Measurements from ENCODE around the gene OR14C36.
A peak's percentile ranks its signal among the peaks of the same experiment; 100 is the strongest.
"Not testable (repeated sequence)": the region's sequence is repeated elsewhere in the genome, so short reads cannot be mapped to it uniquely, and the experiment has no call there.

The OR14C36 gene, protein sequence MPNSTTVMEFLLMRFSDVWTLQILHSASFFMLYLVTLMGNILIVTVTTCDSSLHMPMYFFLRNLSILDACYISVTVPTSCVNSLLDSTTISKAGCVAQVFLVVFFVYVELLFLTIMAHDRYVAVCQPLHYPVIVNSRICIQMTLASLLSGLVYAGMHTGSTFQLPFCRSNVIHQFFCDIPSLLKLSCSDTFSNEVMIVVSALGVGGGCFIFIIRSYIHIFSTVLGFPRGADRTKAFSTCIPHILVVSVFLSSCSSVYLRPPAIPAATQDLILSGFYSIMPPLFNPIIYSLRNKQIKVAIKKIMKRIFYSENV

DNA sequence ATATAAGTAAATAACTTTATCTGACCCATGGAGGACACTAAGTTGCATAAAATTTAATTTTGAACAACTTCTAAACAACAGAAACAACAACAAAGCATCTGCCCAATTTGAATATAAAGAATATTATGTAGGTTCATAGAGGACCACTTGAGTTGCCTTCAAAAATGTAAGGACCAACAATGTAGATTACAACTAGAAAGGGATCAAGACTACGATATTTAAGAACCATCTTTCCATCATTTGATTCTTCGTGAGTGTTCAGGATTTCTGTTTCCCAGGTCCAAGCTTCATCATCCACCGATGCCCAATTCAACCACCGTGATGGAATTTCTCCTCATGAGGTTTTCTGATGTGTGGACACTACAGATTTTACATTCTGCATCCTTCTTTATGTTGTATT is at the start of gene OR14C36:
Gene OR14C36, plus strand, starts transcription at position 301 of the 400 bp plus-strand sequence. Its CDS starts 0 bp downstream, at position 301.
- DNase-seq, result no peak

DNA sequence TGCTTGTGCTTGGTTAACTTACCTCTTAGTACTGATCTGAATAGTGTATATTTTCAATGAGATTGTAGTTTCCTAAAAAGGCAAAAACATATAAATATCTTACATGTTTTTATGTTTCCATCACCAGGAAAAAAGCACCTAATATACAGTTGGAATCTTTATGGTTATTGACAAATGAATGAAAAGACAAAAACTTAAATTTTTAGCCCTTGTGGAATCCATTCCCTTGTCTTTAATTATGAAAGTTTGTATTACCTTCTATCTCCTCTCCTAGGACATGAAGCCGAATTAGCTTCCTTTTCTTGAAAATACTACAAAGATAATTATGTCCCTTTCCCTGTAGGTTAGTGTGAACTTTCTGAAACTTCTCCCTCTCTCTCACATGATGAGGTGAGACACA is 45.3 kb upstream of the OR14C36 start, which contains the start of gene OR2T12:
Gene OR2T12, minus strand, starts transcription at position 101 of the 400 bp plus-strand sequence. CDS start 7,846 bp downstream, outside the sequence.
- DNase-seq, result no peak

DNA sequence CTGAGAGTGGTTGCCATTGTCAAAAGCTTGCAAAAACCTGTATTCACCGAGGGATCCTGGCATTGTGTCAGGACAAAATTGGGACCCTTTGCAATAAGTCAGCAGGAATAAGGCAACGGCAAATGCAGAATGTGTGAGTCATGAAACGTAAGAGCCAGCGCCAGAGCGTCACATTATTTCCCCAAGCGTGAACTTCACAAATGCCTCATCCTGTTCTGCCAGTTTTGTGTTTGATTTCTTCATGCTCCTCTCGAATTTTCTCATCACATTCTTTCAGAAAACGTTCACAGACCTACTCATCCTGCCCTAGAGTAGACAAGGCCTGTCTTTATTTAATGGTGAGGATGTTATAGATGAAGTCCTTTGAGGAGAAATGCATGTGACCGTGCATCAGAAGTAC is 42.9 kb upstream of the OR14C36 start:
- not testable (repeated sequence) for DNase-seq

DNA sequence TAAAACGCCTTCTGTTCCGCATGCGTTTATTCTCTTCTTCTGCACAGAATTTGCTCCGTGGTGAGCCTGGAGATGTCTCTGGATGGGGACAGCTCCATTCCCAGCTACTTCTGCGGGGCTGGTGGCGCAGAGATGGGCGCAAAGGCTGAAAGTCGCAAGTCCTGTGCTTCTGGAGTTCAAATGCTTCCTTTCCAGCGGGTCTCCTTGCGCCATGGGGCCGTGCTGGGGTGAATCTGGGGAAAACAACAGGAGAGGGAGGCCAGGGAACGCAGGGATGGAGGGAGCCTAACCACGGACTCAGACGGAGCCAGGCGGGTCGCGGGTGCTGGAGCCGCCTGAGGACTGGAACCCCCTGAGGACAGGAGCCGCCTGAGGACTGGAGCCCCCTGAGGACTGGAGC is 42.5 kb upstream of the OR14C36 start:
- no peak for DNase-seq

DNA sequence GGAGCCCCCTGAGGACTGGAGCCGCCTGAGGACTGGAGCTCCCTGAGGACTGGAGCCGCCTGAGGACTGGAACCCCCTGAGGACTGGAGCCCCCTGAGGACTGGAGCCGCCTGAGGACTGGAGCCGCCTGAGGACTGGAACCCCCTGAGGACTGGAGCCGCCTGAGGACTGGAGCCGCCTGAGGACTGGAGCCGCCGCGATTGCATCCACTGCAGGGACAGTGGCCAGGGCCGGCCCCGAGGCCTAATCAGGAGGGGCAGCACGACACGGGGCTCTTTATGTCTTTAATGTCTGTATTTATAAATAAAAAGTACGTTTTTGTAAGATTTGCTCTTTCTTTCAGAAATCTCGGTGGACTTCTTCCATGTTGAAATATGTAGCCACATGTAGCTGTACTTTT is 41.8 kb upstream of the OR14C36 start:
- not testable (repeated sequence) for DNase-seq

DNA sequence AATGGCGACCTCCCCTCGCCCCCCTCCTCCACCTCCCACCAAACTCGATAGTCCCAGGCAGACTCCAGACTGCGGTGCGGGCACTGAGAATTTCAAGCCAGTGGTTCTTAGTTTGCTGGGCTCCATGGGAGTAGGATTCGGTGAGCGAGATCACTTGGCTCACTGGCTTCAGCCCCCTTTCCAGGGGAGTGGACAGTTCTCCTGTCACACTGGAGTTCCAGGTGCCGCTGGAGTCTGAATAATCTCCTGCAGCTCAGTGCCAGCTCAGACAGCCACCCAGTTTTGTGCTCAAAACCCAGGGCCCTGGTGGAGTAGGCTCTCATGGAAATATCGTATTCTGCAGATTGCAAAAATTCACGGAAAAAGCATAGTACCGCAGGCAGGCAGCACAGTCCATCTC is 31.8 kb upstream of the OR14C36 start:
- DNase-seq, result no peak

DNA sequence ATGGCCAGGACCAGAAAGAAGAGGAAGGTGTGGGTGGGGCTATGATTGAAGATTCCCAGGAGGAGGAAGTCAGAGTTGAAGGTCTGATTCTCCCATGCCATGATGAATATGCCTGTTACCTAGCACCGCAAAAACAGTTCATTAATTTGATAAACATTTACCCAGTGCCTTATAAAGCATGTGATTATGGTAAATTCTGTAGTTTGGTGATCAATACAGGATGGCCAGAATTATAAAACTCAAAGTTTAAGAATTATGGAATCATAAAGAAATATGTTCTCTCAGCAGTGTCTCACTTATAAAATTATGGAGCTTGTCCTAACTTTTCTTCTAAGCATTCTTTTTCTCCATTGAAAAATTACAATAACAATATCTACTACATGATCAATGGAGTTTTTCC is 24.1 kb upstream of the OR14C36 start, which contains the start of gene OR2M7:
Gene OR2M7, minus strand, starts transcription at position 101 of the 400 bp plus-strand sequence. Its CDS starts 0 bp downstream, at position 101.
- no peak for DNase-seq

DNA sequence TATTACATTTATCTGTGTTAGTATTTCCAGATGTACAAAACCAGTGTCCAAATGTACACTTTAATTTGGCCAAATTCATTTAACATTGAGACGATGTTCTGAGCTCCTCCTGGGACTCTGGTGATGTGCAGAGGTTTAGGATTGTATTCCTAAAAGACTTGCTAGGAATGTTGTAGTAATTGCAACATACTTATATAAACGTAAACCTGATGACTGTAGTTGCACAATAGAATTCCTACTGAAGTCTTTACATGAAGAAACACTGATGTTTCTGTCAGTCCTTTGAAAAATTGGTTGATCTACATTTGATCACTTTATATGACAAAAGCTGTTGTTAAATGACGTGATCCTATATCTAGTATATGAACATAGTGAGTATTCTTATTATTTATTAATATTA is 5.1 kb upstream of the OR14C36 start:
- DNase-seq, result no peak

DNA sequence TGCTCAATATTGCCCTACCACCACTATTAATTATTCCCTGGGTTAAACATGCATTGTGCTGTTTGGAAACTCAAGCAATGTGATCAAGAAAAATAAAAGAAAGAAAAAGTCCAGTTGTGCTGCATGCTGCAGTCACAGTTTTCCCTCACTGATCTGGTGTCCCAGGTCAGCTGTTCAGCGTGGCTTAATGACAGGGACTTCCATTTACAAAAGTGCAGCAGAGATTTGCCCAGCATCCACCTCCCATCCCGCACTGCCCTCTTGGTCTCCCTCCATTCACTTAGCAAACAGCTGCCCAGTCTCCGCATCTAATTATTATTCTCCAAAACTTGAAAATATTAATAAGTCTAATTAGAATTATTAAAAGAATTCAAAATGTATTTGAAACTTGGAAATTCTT is 10.8 kb downstream of the OR14C36 start:
- DNase-seq, result no peak

DNA sequence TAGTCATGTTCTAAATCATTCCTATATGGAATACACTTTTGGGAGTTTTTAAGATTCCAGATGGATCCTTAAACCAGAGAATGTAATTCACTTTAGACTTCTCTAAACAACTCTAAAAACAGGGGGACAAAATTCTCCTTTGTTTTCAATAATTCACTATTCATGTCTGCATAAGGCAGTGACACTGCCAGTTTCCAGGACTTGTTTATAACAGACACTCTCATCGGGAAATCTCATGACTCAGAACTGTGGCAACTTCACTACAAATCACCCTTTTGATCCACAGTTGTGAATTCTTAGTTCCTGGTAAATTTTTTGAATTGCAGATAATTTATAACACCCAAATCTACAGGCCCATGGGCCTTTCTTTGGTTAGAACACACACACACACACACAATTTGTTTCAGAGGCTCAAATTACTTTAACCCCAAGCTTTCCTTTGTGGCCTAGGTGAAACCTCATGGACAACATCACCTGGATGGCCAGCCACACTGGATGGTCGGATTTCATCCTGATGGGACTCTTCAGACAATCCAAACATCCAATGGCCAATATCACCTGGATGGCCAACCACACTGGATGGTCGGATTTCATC is 12.6 kb downstream of the OR14C36 start, which contains the start of gene OR2T4:
Gene OR2T4, plus strand, starts transcription at position 545 of the 595 bp plus-strand sequence. Its CDS starts 0 bp downstream, at position 545.
- no peak for DNase-seq

DNA sequence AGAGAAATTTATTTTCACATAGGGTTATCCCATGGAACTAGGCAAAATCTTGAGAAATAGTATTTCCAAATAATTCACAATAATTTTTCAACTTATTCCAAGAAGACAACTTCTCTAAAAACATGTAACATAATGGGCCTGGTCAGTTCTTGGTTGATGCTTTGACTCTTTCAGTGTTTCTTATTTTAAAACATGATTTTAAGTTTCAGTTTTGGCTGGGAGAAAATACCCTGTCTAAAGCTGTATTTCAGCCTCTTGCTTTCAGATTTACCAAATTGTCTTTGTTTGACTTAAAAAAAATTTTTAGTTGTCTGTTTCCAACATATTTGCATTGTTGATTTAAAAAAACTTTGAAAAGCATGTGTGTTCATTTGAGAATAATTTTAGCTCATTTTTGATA is 18.0 kb downstream of the OR14C36 start:
- DNase-seq, result no peak

DNA sequence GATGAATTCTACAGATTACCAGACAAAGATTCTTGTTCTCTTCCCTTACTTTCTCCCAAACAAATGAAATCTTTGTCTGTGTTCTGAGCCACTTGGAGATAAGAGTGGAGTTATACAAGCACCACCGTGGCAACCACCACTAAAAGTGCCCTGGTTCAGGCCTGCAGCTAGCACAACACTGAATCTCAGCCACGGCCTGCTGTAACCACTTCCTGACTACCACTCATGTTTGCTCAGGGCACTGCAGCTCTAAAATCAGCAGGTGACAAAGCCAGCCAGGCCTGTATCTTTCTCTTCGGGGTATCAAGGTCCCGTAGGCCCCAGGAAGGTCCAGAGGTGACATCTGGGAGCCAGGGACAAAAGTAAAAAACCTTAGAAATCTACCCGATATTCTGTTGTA is 23.8 kb downstream of the OR14C36 start:
- DNase-seq, result peak; percentile 7

DNA sequence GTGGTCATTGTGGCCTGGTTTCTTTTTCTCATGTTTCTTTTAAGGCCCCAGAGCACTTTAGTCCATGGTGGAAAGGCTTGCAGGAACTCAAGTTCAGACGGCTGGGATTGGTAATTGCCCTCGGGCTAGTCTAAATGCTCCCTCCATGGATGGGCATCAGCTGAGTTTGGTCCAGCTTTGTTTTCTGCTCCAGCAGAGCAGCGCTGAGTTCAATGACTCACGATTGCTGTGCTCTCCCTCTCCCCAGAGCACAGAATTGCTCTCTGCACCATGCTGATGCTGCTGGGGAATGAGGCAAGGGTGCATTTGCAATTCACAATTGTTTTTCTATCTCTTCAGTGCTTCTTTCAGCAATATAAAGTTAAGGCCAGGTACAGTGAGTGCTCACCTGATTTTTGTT is 25.2 kb downstream of the OR14C36 start:
- no peak for DNase-seq

DNA sequence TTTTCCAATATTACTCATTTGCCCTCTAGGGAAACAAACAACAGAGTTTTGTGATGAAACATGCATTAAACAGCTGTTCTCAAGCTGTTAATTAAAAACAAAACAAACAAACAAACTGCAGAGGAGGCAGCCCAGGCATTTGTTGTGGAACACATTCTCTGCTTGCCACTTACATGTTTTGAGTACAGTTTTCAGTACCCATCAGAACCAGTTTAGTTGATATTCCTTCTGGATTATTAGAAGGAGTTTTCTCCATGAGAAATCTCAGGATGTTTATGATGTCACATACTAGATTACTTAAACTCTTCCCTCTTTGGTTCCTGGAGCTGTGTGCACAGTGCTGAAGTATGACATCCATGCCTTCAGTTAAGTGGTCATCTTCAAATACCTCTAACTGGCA is 26.9 kb downstream of the OR14C36 start, which contains the start of gene OR2T6:
Gene OR2T6, plus strand, starts transcription at position 301 of the 400 bp plus-strand sequence. CDS start 11,863 bp downstream, outside the sequence.
- no peak for DNase-seq

DNA sequence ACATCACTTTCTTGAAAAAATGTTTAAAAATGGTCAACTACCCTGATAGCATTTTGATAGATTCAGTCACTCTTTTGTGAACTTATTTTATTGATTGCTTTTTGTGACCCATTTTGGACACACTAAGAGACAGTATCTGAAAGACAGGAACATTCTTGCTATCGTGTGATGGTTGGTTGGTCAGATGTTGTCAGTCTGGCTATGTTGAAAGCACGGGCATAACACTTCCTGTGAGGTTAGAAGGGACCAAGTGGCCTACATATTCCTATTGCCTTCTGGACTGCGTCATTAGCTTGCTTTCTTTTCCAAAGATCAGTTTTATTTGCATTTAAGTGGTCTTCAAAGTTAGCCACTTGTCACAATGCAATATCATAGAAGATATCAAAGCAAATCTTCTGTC is 28.3 kb downstream of the OR14C36 start:
- no peak for DNase-seq

DNA sequence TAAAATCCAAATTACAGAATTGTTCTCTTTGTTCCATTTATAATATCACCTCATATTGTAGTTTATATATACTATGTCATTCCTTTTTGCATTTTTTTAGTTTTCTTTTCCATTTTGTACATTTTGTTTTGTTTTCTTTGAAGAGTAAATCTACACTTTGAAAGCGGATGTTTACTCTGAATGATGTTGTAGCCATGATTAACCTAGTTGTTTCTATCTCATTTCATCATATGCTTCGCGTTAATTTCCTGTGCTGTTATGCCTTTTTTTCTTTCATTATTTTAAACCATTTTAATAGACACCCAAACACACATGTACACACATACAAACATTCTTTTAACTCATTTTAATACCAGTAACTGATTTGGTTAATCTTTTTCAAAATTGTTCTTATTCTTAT is 32.3 kb downstream of the OR14C36 start:
- DNase-seq, result no peak

DNA sequence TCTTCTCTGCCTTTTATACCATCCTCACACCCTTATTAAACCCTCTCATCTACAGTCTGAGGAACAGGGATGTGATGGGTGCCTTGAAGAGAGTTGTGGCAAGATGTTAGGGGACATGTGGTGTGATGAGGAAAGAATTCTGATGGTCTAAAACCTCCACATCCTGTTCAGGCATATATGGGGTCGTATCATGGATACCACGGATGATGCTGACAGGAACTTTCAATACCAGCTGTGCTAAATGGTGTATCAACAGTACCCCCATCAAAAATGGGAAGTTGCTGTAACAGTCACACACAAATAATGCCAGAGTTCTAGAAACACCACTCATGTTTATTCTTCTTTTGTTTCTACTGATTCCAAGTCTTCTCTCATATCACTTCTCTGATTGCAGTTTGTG is 39.9 kb downstream of the OR14C36 start:
- no peak for DNase-seq

DNA sequence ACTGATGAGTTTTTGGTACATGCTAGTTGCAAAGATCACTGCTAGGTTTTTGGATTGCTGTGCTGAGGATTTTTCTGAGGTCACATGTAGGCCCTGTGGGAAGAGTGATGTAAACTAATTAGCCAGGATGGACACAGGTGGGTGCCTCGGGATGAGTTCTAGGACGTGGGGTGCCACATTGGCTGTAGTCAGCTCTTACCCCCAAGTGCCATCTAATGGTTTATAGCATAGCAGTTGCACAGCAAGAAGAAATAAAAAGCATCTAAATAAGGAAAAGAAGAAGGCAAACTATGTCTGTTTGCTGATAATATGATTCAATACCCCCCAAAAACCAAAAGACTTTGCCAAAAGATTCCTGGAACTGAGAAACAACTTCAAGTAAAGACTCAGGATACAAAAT is 44.5 kb downstream of the OR14C36 start:
- no peak for DNase-seq

Data from CD4-positive, alpha-beta T cell treated with Interleukin-10 for 1 hour (primary cell).